Measurements from ENCODE around the gene TMEM37.
"Not testable (repeated sequence)": the region's sequence is repeated elsewhere in the genome, so short reads cannot be mapped to it uniquely, and the experiment has no call there.

The TMEM37 gene

GRCh38 chr2:119431155-119431975 lies at the start of gene TMEM37:
Gene TMEM37 (plus strand): TSS chr2:119431854. CDS start chr2:119431904, 50 bp downstream.
- in situ Hi-C loops (cut with MboI; ENCODE audit: low sequenced_read_pairs) = no loop called here

GRCh38 chr2:119383410-119384140 lies 48.1 kb upstream of the TMEM37 start:
- in situ Hi-C loops (cut with MboI; ENCODE audit: low sequenced_read_pairs) = no loop called here

- in situ Hi-C loops (cut with MboI; ENCODE audit: low sequenced_read_pairs) = no loop called here
Measured at GRCh38 chr2:119384971-119385370, 46.7 kb upstream of the TMEM37 start.

- in situ Hi-C loops (cut with MboI; ENCODE audit: low sequenced_read_pairs) = no loop called here
Measured at GRCh38 chr2:119385466-119385865, 46.2 kb upstream of the TMEM37 start.

GRCh38 chr2:119387381-119388129 lies 44.1 kb upstream of the TMEM37 start:
- in situ Hi-C loops (cut with MboI; ENCODE audit: low sequenced_read_pairs) = no loop called here

- in situ Hi-C loops (cut with MboI; ENCODE audit: low sequenced_read_pairs) = no loop called here
Measured at GRCh38 chr2:119389615-119390306, 41.9 kb upstream of the TMEM37 start.

- in situ Hi-C loops (cut with MboI; ENCODE audit: low sequenced_read_pairs) = no loop called here
Measured at GRCh38 chr2:119393971-119394748, 37.5 kb upstream of the TMEM37 start.

- in situ Hi-C loops (cut with MboI; ENCODE audit: low sequenced_read_pairs) = no loop called here
Measured at GRCh38 chr2:119397196-119397595, 34.5 kb upstream of the TMEM37 start.

GRCh38 chr2:119402106-119402505 lies 29.5 kb upstream of the TMEM37 start:
- in situ Hi-C loops (cut with MboI; ENCODE audit: low sequenced_read_pairs) = no loop called here

GRCh38 chr2:119402645-119403560 lies 28.8 kb upstream of the TMEM37 start:
- in situ Hi-C loops (cut with MboI; ENCODE audit: low sequenced_read_pairs) = no loop called here

- in situ Hi-C loops (cut with MboI; ENCODE audit: low sequenced_read_pairs) = not testable (repeated sequence)
Measured at GRCh38 chr2:119403618-119404017, 28.0 kb upstream of the TMEM37 start.

- in situ Hi-C loops (cut with MboI; ENCODE audit: low sequenced_read_pairs) = no loop called here
Measured at GRCh38 chr2:119405151-119405550, 26.5 kb upstream of the TMEM37 start.

- in situ Hi-C loops (cut with MboI; ENCODE audit: low sequenced_read_pairs) = no loop called here
Measured at GRCh38 chr2:119407430-119408220, 24.0 kb upstream of the TMEM37 start.

- in situ Hi-C loops (cut with MboI; ENCODE audit: low sequenced_read_pairs) = no loop called here
Measured at GRCh38 chr2:119408221-119408619, 23.4 kb upstream of the TMEM37 start.

GRCh38 chr2:119409506-119409905 lies 22.1 kb upstream of the TMEM37 start:
- in situ Hi-C loops (cut with MboI; ENCODE audit: low sequenced_read_pairs) = no loop called here

GRCh38 chr2:119414894-119415293 lies 16.8 kb upstream of the TMEM37 start:
- in situ Hi-C loops (cut with MboI; ENCODE audit: low sequenced_read_pairs) = loop anchor here (10.0 kb wide), 1 partner anchor 60 kb away; no protein-coding TSS in a partner anchor

GRCh38 chr2:119415630-119416029 lies 16.0 kb upstream of the TMEM37 start:
- in situ Hi-C loops (cut with MboI; ENCODE audit: low sequenced_read_pairs) = loop anchor here (10.0 kb wide), 1 partner anchor 59 kb away; no protein-coding TSS in a partner anchor
